H1 (cell line): Measurements from ENCODE around the gene TAOK1. TPM values are rescaled to one million over a fixed set of nuclear protein-coding genes. Genes with fewer than 3 reads are reported as not detected.
"Not testable (repeated sequence)": the region's sequence is repeated elsewhere in the genome, so short reads cannot be mapped to it uniquely, and the experiment has no call there.

Experiments
- CTCF ChIA-PET: fragments of 300-600 bp; sonication (Branson Sonifier 250); formaldehyde crosslinking; loops from one replicate; lab custom pipeline; 2021; ENCODE audit not compliant: partially characterized antibody; lab: Charles Lee
- POLR2A ChIA-PET: fragments of 300-600 bp; sonication (Branson Sonifier 250); formaldehyde crosslinking; loops from one replicate; lab custom pipeline; 2021; ENCODE audit warnings: inconsistent platforms; ENCODE audit not compliant: partially characterized antibody; lab: Charles Lee
- DNase-seq, 2 experiments: peaks; one replicate each; pipeline versions ENCODE4 v3.0.0 to v3.0.0-alpha.2; 2010 to 2022; ENCODE audit warnings: low spot score in 2 of 2, low read depth in 1 of 2, mixed read lengths in 1 of 2
- FAIRE-seq: peaks from 2 replicates; lab custom pipeline; 2011; peaks lifted over from hg19 to GRCh38; lab: Jason Lieb, UNC
- H2AFZ ChIP-seq: 2 replicates; pipeline ENCODE4 v1.8.1; 2012; ENCODE audit warnings: low read length, inconsistent platforms
- H2AK5ac ChIP-seq: 2 replicates; pipeline ENCODE4 v1.6.1; 2013; ENCODE audit warnings: low read depth, low read length
- H2BK120ac ChIP-seq: replicated peaks from 2 replicates; pipeline ENCODE3; 2013; ENCODE audit warnings: low read depth, low read length, inconsistent platforms
- H2BK12ac ChIP-seq: 2 replicates; pipeline ENCODE4 v1.6.1; 2013; ENCODE audit warnings: low read depth, low read length
- H2BK15ac ChIP-seq: 2 replicates; pipeline ENCODE4 v1.6.1; 2013; ENCODE audit warnings: low read length
- H2BK20ac ChIP-seq: 2 replicates; pipeline ENCODE4 v1.6.1; 2013; ENCODE audit warnings: low read length
- H2BK5ac ChIP-seq: 2 replicates; pipeline ENCODE4 v1.6.1; 2013; ENCODE audit warnings: low read depth, low read length
- H3K14ac ChIP-seq: 2 replicates; pipeline ENCODE4 v1.6.1; 2013; ENCODE audit warnings: inconsistent platforms; ENCODE audit not compliant: insufficient read length
- H3K18ac ChIP-seq: 2 replicates; pipeline ENCODE4 v1.6.1; 2013; ENCODE audit warnings: low read length; ENCODE audit errors: extremely low read depth
- H3K23ac ChIP-seq: 2 replicates; pipeline ENCODE4 v1.6.1; 2013; ENCODE audit warnings: inconsistent platforms; ENCODE audit not compliant: insufficient read length
- H3K23me2 ChIP-seq: 2 replicates; pipeline ENCODE4 v1.6.1; 2013; ENCODE audit warnings: low read depth, low read length
- H3K27ac ChIP-seq: 2 replicates; pipeline ENCODE4 v1.6.1; 2011; ENCODE audit warnings: low read depth, low read length, inconsistent platforms
- H3K27me3 ChIP-seq, 4 experiments: replicated peaks in 1 of 4; 1 replicate in 1 of 4; 2 replicates in 3 of 4; pipeline versions ENCODE4 v1.6.1 to v1.8.1; 2011 to 2013; ENCODE audit warnings: low read length in 3 of 4, mild to moderate bottlenecking in 3 of 4, inconsistent platforms in 2 of 4, mixed read lengths in 2 of 4, moderate library complexity in 1 of 4; ENCODE audit not compliant: control insufficient read depth in 3 of 4, insufficient read depth in 3 of 4; ENCODE audit errors: extremely low read depth in 1 of 4
- H3K36me3 ChIP-seq, 4 experiments: 2 replicates each; pipeline versions ENCODE4 v1.6.1 to v1.8.1; 2011 to 2013; ENCODE audit warnings: mild to moderate bottlenecking in 4 of 4, low read length in 3 of 4, moderate library complexity in 2 of 4, control low read depth in 1 of 4, inconsistent platforms in 1 of 4; ENCODE audit not compliant: insufficient read depth in 4 of 4, control insufficient read depth in 2 of 4
- H3K4ac ChIP-seq: replicated peaks from 2 replicates; pipeline ENCODE3; 2013; ENCODE audit warnings: low read length, low read depth, mixed read lengths, inconsistent platforms; ENCODE audit not compliant: insufficient read length
- H3K4me1 ChIP-seq, 4 experiments: replicated peaks in 1 of 4; 1 replicate in 1 of 4; 2 replicates in 3 of 4; pipeline versions ENCODE4 v1.6.1 to v1.8.1; 2011 to 2013; ENCODE audit warnings: low read length in 3 of 4, inconsistent platforms in 2 of 4, mixed read lengths in 1 of 4; ENCODE audit not compliant: insufficient read depth in 4 of 4, control insufficient read depth in 3 of 4
- H3K4me2 ChIP-seq, 2 experiments: 2 replicates each; pipeline versions ENCODE4 v1.6.1 to v1.8.1; 2011 to 2013; ENCODE audit warnings: low read depth in 2 of 2, low read length in 2 of 2, control low read depth in 1 of 2, inconsistent platforms in 1 of 2, mild to moderate bottlenecking in 1 of 2; ENCODE audit not compliant: insufficient read depth in 1 of 2
- H3K4me3 ChIP-seq, 4 experiments: fragments of 200-600, 300-600 bp in 1 of 4; sonication (generic), shearing (Covaris generic), sonication (Bioruptor Twin) in 1 of 4; 2 replicates each; pipeline versions ENCODE4 v1.5.1 to v1.8.1; 2011 to 2016; ENCODE audit warnings: low read length in 4 of 4, low read depth in 3 of 4, control low read depth in 2 of 4, inconsistent platforms in 2 of 4, mild to moderate bottlenecking in 2 of 4, mixed read lengths in 1 of 4, moderate library complexity in 1 of 4; ENCODE audit not compliant: insufficient read depth in 2 of 4; ENCODE audit errors: extremely low read depth in 1 of 4
- H3K56ac ChIP-seq: replicated peaks from 2 replicates; pipeline ENCODE3; 2013; ENCODE audit warnings: low read depth, mild to moderate bottlenecking, mixed read lengths, low read length, inconsistent platforms; ENCODE audit not compliant: insufficient read length
- H3K79me1 ChIP-seq: 2 replicates; pipeline ENCODE4 v1.6.1; 2013; ENCODE audit warnings: low read depth, low read length, control low read depth
- H3K79me2 ChIP-seq, 2 experiments: 2 replicates each; pipeline versions ENCODE4 v1.6.1 to v1.8.1; 2012 to 2013; ENCODE audit warnings: low read length in 2 of 2, mild to moderate bottlenecking in 2 of 2, inconsistent platforms in 1 of 2; ENCODE audit not compliant: insufficient read depth in 2 of 2, control insufficient read depth in 1 of 2
- H3K9ac ChIP-seq, 4 experiments: replicated peaks in 1 of 4; 1 replicate in 1 of 4; 2 replicates in 3 of 4; pipeline versions ENCODE4 v1.6.1 to v1.8.1; 2011 to 2013; ENCODE audit warnings: low read depth in 3 of 4, low read length in 3 of 4, control low read depth in 2 of 4, mild to moderate bottlenecking in 2 of 4, moderate library complexity in 2 of 4, inconsistent platforms in 1 of 4; ENCODE audit errors: extremely low read depth in 1 of 4
- H3K9me3 ChIP-seq, 2 experiments: 2 replicates each; pipeline versions ENCODE4 v1.6.1 to v1.8.1; 2012 to 2013; ENCODE audit warnings: mild to moderate bottlenecking in 2 of 2, moderate library complexity in 2 of 2, control low read depth in 1 of 2, inconsistent platforms in 1 of 2, low read depth in 1 of 2, low read length in 1 of 2, mixed read lengths in 1 of 2; ENCODE audit not compliant: insufficient read depth in 2 of 2
- H4K20me1 ChIP-seq, 2 experiments: replicated peaks in 1 of 2; 2 replicates each; pipeline versions ENCODE3 to v1.8.1; 2011 to 2013; ENCODE audit warnings: inconsistent platforms in 2 of 2, low read length in 2 of 2, mild to moderate bottlenecking in 1 of 2; ENCODE audit not compliant: insufficient read depth in 2 of 2, control insufficient read depth in 1 of 2
- H4K5ac ChIP-seq: 2 replicates; pipeline ENCODE4 v1.6.1; 2013; ENCODE audit warnings: low read length, low read depth, mixed read lengths, inconsistent platforms; ENCODE audit not compliant: insufficient read length
- H4K8ac ChIP-seq: 2 replicates; pipeline ENCODE4 v1.8.0; 2013; ENCODE audit warnings: mild to moderate bottlenecking, moderate library complexity, low read length, inconsistent platforms; ENCODE audit not compliant: insufficient read depth; ENCODE audit errors: extremely low read depth
- H4K91ac ChIP-seq: replicated peaks from 2 replicates; pipeline ENCODE3; 2013; ENCODE audit warnings: low read length, mixed read lengths, inconsistent platforms; ENCODE audit not compliant: insufficient read length
- WGBS, 2 experiments: shearing (Covaris generic) in 1 of 2; methylation state at CpG; one replicate each; pipeline versions ENCODE4 v1.1.6 to v1.1.7; 2013 to 2015; ENCODE audit warnings: low lambda C conversion rate in 2 of 2, mixed read lengths in 2 of 2, inconsistent platforms in 1 of 2, low coverage in 1 of 2, missing lambda C conversion rate in 1 of 2; ENCODE audit not compliant: insufficient replicate concordance in 2 of 2, insufficient coverage in 1 of 2, insufficient read length in 1 of 2; ENCODE audit errors: extremely low coverage in 1 of 2, missing lambda C conversion rate in 1 of 2; 5-methylcytosine and 5-hydroxymethylcytosine counted together
- polyA plus RNA-seq, 7 experiments: library from polyadenylated mRNA; depleted of rRNA in 3 of 7; stranded (reverse) in 5 of 7; unstranded in 2 of 7; fragments of >200 nt in 5 of 7; fragments of 200-250 nt in 2 of 7; gene quantifications; 1 replicate in 5 of 7; 2 replicates in 1 of 7; 4 replicates in 1 of 7; pipeline versions ENCODE4 v1.2.1 to v1.2.3, GENCODE V29; 2011 to 2013; ENCODE audit warnings: missing spikeins in 2 of 7, mixed read lengths in 2 of 7
- total RNA-seq: library from RNA; stranded (reverse); fragmentation: NEBNext Ultra II Directional; extraction: Animal tissue kit (Norgen Biotek cat#: 25700); gene quantifications from 2 replicates; pipeline ENCODE4 v1.2.1, GENCODE V29; 2021

TAOK1 gene
- total and polyA plus RNA-seq, 2 of the 8 experiments (the other 6 are each of a cell fraction or from before 2014, with no cell fraction given), result 12.2 to 90.6 TPM

- H3K4me3 ChIP-seq, H3K56ac ChIP-seq, H3K4ac ChIP-seq, FAIRE-seq, H3K9me3 ChIP-seq, H3K23me2 ChIP-seq, H4K91ac ChIP-seq, H3K18ac ChIP-seq, H4K8ac ChIP-seq, POLR2A ChIA-PET, H2BK12ac ChIP-seq, H3K79me2 ChIP-seq, DNase-seq, H4K20me1 ChIP-seq, H3K4me1 ChIP-seq, H3K4me2 ChIP-seq, H3K79me1 ChIP-seq, H3K23ac ChIP-seq, H3K9ac ChIP-seq, H2BK15ac ChIP-seq, H3K27me3 ChIP-seq, H2AK5ac ChIP-seq, H2BK5ac ChIP-seq, H2AFZ ChIP-seq, H4K5ac ChIP-seq, H2BK20ac ChIP-seq, H3K27ac ChIP-seq, H3K14ac ChIP-seq, H2BK120ac ChIP-seq: not testable (repeated sequence)
- CTCF ChIA-PET, result interaction anchor here (0.9 to 1.6 kb wide), 2 partner anchors 57 to 110 kb away, joined by 3 to 5 read pairs; no protein-coding TSS in a partner anchor
- peaks cover 2 to 55% (median 10%) of the 10 kb centered on the region in 4 experiments; a peak in 5 of 8 replicates for H3K36me3 ChIP-seq
- 86% methylated on average over 7 of the region's 7 CpGs; no CpG with 5 or more reads in 1 of the 2 experiments for WGBS, 2 experiments
Measured at GRCh38 chr17:29480249-29480928, 90.2 kb downstream of the TAOK1 start.
